ENCODE data around the gene ASB3.
"Not testable (repeated sequence)": the region's sequence is repeated elsewhere in the genome, so short reads cannot be mapped to it uniquely, and the experiment has no call there.

Gene ASB3

GRCh38 chr2:53786705-53787613 lies at the start of gene ASB3, which contains the start of gene ERLEC1:
Gene ASB3 (minus strand): TSS chr2:53786953. CDS start chr2:53765572, 21,381 bp downstream.
Gene ERLEC1 (plus strand): TSS chr2:53787044. CDS start chr2:53787211, 167 bp downstream.
- peak; percentile 59 for DNase-seq (ENCODE audit: low read depth)

GRCh38 chr2:53829980-53830290 lies 43.2 kb upstream of the ASB3 start:
- DNase-seq (ENCODE audit: low read depth), result not testable (repeated sequence)

DNA sequence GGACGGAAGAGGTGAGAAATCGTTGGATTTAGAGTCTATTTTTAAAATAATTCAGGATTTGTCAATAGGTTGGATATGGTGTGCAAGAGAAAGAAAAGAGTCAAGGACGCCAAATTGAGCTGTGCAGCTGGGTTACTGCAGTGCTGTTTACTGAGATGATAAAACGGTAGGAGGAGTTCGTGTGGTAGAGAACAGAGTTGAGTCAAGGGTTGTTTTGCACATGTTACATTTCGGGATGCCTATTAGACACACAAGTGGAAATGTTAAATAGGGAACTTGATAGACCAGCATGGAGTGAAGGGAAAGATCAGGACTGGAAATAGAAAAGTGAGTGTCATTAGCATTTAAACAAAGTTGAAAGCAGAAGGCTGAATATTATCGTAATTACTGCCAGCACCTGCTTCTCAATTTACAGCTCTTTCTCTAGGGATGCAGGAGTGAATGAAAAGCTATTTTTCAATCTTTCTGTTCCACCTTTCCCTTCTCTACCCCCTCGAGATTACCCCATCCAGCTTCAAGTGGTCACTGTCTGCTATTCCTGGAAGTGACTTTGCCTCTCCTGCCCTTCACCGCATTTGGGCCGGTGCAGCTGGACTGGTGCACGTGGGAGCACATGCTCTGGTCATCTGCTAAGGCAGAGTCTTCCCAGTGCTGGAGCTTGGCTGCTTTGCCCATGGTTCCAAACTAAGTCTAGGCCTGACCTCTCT lies 42.7 kb upstream of the ASB3 start:
- DNase-seq (ENCODE audit: low read depth), result no peak

DNA sequence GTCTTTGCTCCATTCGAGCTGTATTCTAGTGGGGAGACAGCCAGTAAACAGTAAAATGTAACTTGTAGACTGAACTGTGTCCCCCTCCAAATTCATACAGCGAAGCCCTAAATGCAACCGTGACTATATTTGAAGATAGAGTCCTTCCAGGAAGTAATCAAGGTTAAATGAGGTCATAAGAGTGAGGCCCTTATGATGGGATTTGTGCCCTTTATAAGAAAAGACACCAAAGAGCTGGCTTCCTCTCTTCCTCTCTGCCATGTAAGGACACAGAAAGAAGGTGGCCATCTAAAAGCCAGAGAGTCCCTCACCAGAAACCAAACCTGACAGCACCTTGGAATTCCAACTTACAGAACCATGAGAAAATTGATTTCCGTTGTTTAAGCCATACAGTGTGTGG lies 41.6 kb upstream of the ASB3 start:
- DNase-seq (ENCODE audit: low read depth), result no peak

- no peak for DNase-seq (ENCODE audit: low read depth)
These were observed 40.8 kb upstream of the ASB3 start for GRCh38 chr2:53827398-53828175.

DNA sequence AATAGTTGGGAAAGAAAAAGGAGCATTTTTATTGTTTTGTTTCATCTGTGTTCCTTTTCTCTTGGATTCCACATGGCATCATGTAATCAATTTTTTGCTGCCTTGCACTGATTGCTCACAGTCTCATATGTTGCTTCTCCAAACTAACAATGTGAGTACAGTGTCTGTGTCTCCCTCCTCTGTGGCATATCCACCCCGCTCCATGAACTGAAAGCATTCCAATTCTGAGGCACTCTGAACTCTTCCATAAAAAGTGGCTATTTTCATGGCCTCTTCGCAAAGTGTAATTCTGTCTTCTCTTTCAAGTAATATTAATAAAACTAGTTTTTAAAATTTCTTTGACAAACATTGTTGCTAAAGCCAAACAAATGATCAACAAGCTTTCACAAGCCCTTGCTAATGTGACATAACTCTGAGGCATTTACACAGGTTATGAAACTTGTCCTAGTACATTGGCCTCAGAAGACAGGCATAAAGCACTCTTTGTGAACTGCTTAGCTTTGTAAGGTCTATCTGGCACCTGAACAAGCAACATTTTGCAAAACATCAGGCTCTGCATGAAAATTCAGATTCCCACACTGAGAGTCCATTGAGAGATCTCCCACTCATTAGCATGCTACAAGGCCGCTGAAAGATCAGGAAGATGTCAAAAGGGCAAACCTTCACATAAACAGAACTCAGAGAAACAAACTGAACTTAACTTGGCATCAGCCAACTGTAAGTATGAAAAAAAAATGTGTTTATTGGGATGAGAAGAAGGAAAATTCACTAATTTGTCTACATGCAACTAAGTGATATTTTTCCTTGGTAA lies 40.0 kb upstream of the ASB3 start:
- no peak for DNase-seq (ENCODE audit: low read depth)

DNA sequence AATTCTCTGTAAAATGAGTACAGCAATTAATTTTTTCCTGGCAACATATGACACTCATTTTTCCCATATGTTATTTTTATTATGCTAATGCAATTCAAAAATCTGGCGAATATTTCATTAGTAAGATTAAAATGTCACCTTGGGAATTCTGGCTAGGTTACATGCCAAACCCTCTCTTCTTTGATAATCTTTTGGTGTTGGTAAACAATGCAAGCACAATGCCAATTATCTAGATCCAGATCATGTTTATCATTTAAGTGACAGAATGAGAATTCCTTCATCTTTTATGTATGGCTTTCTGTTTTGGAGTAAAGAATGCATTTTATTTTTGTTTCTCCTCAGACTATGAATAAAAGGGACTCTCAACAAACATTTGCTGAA lies 39.3 kb upstream of the ASB3 start:
- no peak for DNase-seq (ENCODE audit: low read depth)

DNA sequence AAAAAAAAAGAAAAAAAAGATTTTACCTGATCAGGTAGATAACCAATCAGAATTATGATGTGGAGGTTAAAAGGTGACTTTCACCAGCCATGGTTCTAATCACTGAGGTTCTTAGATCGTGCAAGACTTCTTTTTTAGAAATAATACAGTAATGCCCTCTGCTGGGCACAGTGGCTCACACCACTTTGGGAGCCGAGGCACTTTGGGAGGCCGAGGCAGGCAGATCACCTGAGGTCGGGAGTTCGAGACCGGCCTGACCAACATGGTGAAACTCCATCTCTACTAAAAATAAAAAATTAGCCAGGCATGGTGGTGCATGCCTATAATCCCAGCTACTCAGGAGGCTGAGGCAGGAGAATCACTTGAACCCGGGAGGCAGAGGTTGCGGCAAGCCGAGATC lies 36.9 kb upstream of the ASB3 start:
- DNase-seq (ENCODE audit: low read depth), result not testable (repeated sequence)

- no peak for DNase-seq (ENCODE audit: low read depth)
These were observed 35.1 kb upstream of the ASB3 start for GRCh38 chr2:53821810-53822209.

DNA sequence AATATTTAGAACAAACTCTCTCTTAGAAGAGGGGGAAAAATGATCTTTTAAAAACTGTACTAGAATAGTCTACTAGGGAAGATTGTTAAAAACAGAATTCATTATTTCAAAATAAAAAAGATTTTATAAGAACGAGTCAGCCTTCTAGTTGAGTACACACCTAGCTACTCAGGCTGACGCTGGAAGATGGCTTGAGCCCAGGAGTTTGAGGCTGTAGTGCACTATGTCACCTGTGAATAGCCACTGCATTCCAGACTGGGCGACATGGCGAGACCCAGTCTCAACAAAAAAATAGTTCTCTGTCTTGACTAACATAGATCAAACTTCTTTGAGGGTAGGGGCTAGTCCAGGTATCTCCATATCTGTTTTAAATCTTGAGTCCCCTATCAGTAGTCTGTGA lies 34.0 kb upstream of the ASB3 start:
- no peak for DNase-seq (ENCODE audit: low read depth)

GRCh38 chr2:53820048-53820447 lies 33.3 kb upstream of the ASB3 start:
- DNase-seq (ENCODE audit: low read depth), result no peak

DNA sequence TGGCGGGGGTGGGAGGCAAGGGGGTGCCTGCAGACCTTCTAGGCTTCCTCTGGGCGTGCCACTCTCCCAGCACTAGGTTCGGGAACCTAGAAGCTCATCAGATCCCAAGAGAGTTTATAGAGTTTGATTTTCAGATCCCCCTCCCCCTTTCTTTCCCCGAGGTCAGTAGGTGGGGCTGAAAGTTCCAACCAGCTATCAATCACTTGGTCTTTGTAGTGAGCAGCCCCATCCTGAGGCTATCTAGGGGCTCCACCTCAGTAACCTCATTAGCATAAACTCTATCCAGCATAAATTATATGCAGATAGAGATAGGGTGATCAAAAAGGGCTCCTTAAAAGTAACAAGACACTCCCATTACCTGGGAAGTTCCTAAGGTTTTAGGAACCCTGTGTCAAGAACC lies 32.9 kb upstream of the ASB3 start:
- no peak for DNase-seq (ENCODE audit: low read depth)

DNA sequence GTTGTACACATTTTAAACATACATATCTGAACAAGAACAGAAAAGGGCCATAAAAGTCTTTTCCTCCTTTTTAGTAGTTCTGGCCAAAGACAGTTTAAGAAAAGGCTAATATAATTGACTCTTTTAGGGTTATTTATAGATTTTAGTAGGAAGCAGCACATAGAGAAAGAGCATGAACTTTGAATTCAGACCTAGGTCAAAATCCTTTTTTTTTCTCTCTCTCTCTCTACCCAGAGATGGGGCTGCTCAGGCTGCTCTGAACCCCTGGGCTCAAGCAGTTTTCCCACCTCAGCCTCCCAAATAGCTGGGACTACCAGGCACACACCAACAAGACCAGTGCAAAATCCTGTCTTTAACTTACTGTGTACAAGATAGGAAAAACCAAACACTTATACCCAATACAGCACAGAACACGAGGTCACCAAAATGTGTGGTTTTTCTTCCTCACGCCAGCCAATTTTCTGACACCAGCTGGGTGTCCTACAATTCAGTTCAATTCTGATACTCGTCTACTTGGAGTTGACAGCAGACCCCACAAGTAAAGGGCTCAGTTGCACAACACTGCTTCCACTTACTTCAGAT lies 32.2 kb upstream of the ASB3 start:
- DNase-seq (ENCODE audit: low read depth), result no peak

DNA sequence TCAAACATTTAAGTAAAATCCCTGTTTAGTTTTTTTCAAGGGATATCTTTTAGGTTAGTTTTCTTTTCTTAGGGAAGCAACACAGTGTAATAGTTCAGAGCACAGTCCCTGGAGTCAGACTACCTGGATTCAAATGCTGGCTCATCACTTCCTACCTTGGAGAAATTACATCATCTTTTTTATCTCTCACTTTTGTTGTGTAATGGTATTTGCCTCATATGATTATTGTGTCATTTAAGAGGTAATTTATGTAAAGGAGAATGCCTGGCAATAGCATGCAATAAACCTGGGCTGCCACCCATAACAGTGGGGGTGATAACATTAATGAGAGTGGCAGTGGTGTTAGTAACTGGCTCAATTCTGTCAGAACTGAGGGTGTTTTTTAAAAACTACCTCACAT lies 26.4 kb upstream of the ASB3 start:
- no peak for DNase-seq (ENCODE audit: low read depth)

- DNase-seq (ENCODE audit: low read depth), result no peak
These were observed 24.8 kb upstream of the ASB3 start for GRCh38 chr2:53811601-53812000.

DNA sequence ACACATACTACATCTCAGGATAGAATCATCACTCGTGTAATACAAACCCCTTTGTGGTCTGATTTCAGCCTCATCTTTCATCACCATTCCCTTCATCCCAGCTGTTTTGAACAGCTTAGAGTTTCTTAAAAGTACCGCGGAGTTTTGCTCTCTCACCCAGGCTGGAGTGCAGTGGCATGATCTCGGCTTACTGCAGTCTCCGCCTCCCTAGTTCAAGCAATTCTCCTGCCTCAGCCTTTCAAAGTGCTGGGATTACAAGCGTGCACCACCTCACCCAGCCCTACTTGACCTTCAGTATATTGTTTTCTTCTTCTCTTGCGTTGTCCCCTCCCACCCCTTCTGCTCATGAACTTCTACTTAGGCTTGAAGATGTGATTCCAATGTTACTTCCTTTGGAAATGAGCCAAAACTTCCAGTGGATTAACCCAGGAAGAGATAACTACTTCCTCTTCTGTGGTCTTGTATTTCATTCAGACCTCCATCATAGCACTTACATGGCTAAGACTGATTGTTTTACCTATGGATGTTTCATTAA lies 15.9 kb upstream of the ASB3 start:
- no peak for DNase-seq (ENCODE audit: low read depth)

DNA sequence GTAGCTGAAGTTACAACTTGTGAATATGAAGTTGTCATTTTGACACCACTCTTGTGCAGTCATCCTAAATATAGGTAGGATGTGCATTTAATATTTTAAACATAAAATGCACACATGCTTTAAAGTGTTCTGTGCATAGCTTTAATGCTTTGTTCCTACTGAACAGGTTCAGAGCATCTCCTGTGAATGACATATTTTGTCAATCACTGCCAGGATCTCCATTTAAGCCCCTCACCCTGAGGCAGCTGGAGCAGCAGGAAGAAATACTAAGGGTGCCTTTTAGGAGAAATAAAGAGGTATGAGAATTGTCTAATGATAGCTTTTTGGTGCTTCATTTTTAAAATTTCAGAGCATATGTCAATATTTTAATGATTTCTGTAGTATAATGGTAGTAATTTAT lies 14.8 kb upstream of the ASB3 start:
- no peak for DNase-seq (ENCODE audit: low read depth)

DNA sequence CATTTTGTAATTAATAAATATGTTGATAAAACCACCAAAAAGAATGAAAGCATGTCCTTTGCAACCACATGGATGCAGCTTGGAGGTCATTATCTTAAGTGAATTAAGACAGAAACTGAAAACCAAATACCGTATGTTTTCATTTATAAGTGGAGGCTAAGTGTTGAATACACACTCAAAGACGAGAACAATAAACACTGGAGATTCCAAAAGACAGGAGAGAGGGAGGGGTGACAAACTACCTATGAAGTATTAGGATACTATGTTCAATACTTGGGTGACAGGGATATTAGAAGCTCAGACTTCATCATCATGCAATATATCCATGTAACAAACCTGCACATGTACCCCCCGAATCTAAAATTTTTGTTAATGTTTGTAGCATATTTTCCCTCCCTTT lies 7.1 kb upstream of the ASB3 start:
- DNase-seq (ENCODE audit: low read depth), result no peak

GRCh38 chr2:53793261-53793660 lies 6.5 kb upstream of the ASB3 start:
- no peak for DNase-seq (ENCODE audit: low read depth)

- no peak for DNase-seq (ENCODE audit: low read depth)
These were observed 999 bp upstream of the ASB3 start for GRCh38 chr2:53787614-53788289.

GRCh38 chr2:53786352-53786704 lies 425 bp downstream of the ASB3 start:
- DNase-seq (ENCODE audit: low read depth), result peak; percentile 35

Data from stromal cell of bone marrow (primary cell).